Measurements from ENCODE around the gene PRKD3. TPM values are rescaled to one million over a fixed set of nuclear protein-coding genes. Genes with fewer than 3 reads are reported as not detected.
A peak's percentile ranks its signal among the peaks of the same experiment; 100 is the strongest.

PRKD3 gene
- total and polyA plus RNA-seq, 2 of the 13 experiments (the other 11 are each of a cell fraction or from before 2014, with no cell fraction given), result 11.6 to 38.4 TPM

GRCh38 chr2:37344453-37345361, 20.1 kb upstream of the PRKD3 start, which contains the start of gene QPCT (continued):
- TF ChIP-seq ZNF883 (CRISPR knock-in tag; IDR thresholded peaks at IDR 0.05; ENCODE audit: not compliant biosample characterization), result peak; percentile 81
- TF ChIP-seq ZNF772 (CRISPR knock-in tag; IDR thresholded peaks at IDR 0.05), result no peak
- TF ChIP-seq ZBTB20 (CRISPR knock-in tag; IDR thresholded peaks at IDR 0.05; ENCODE audit: borderline replicate concordance, low read depth), result no peak
- 0 out of 2 replicates have a peak, but pooled peaks have one; percentile 42 for TF ChIP-seq NRL (CRISPR knock-in tag; IDR thresholded peaks at IDR 0.05; ENCODE audit: borderline replicate concordance)
- TF ChIP-seq NR2F1 (CRISPR knock-in tag; IDR thresholded peaks at IDR 0.05), result no peak
- 0 out of 2 replicates have a peak, but pooled peaks have one; percentile 47 for TF ChIP-seq ZNF598 (CRISPR knock-in tag; IDR thresholded peaks at IDR 0.05; ENCODE audit: borderline replicate concordance)
- 0 out of 2 replicates have a peak, but pooled peaks have one; percentile 39 for TF ChIP-seq HBP1 (CRISPR knock-in tag; IDR thresholded peaks at IDR 0.05; ENCODE audit: low read depth)
- 0 out of 2 replicates have a peak, but pooled peaks have one; percentile 33 for TF ChIP-seq ZNF747 (CRISPR knock-in tag; IDR thresholded peaks at IDR 0.05; ENCODE audit: borderline replicate concordance)
- TF ChIP-seq ZBTB8A (CRISPR knock-in tag; IDR thresholded peaks at IDR 0.05; ENCODE audit: borderline replicate concordance, low read depth), result no peak
- no peak for TF ChIP-seq REL (CRISPR knock-in tag; conservative IDR thresholded peaks at IDR 0.05)
- peak; percentile 15; the same call in 1 of the 2 replicates for TF ChIP-seq HOXA3 (CRISPR knock-in tag; IDR thresholded peaks at IDR 0.05)
- TF ChIP-seq PATZ1 (CRISPR knock-in tag; IDR thresholded peaks at IDR 0.05), result no peak; the same call in 1 of the 2 replicates
- TF ChIP-seq ZNF224 (CRISPR knock-in tag; IDR thresholded peaks at IDR 0.05), result no peak
- TF ChIP-seq, protein P1, sequence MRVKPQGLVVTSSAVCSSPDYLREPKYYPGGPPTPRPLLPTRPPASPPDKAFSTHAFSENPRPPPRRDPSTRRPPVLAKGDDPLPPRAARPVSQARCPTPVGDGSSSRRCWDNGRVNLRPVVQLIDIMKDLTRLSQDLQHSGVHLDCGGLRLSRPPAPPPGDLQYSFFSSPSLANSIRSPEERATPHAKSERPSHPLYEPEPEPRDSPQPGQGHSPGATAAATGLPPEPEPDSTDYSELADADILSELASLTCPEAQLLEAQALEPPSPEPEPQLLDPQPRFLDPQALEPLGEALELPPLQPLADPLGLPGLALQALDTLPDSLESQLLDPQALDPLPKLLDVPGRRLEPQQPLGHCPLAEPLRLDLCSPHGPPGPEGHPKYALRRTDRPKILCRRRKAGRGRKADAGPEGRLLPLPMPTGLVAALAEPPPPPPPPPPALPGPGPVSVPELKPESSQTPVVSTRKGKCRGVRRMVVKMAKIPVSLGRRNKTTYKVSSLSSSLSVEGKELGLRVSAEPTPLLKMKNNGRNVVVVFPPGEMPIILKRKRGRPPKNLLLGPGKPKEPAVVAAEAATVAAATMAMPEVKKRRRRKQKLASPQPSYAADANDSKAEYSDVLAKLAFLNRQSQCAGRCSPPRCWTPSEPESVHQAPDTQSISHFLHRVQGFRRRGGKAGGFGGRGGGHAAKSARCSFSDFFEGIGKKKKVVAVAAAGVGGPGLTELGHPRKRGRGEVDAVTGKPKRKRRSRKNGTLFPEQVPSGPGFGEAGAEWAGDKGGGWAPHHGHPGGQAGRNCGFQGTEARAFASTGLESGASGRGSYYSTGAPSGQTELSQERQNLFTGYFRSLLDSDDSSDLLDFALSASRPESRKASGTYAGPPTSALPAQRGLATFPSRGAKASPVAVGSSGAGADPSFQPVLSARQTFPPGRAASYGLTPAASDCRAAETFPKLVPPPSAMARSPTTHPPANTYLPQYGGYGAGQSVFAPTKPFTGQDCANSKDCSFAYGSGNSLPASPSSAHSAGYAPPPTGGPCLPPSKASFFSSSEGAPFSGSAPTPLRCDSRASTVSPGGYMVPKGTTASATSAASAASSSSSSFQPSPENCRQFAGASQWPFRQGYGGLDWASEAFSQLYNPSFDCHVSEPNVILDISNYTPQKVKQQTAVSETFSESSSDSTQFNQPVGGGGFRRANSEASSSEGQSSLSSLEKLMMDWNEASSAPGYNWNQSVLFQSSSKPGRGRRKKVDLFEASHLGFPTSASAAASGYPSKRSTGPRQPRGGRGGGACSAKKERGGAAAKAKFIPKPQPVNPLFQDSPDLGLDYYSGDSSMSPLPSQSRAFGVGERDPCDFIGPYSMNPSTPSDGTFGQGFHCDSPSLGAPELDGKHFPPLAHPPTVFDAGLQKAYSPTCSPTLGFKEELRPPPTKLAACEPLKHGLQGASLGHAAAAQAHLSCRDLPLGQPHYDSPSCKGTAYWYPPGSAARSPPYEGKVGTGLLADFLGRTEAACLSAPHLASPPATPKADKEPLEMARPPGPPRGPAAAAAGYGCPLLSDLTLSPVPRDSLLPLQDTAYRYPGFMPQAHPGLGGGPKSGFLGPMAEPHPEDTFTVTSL (CRISPR knock-in tag; IDR thresholded peaks at IDR 0.05; ENCODE audit: borderline replicate concordance), result peak; percentile 63; the same call in 1 of the 2 replicates
- no peak for TF ChIP-seq SMC3 (IDR thresholded peaks at IDR 0.05; ENCODE audit: low read length)
- 0 out of 2 replicates have a peak, but pooled peaks have one; percentile 46 for TF ChIP-seq ZNF670 (CRISPR knock-in tag; IDR thresholded peaks at IDR 0.05; ENCODE audit: borderline replicate concordance)
- TF ChIP-seq ZNF501 (CRISPR knock-in tag; IDR thresholded peaks at IDR 0.05), result 0 out of 2 replicates have a peak, but pooled peaks have one; percentile 50
- no peak for TF ChIP-seq SMARCC2 (IDR thresholded peaks at IDR 0.05)
- no peak for TF ChIP-seq TRIM24 (CRISPR knock-in tag; IDR thresholded peaks at IDR 0.05)
